Activated T-cell treated with anti-CD3 and anti-CD28 coated beads for 48 hours (primary cell): ENCODE data around the gene TRIO.

Source experiments
- DNase-seq: peaks from one replicate; pipeline ENCODE4 v3.0.0-alpha.2; 2020; ENCODE audit warnings: low read depth

TRIO gene

DNA sequence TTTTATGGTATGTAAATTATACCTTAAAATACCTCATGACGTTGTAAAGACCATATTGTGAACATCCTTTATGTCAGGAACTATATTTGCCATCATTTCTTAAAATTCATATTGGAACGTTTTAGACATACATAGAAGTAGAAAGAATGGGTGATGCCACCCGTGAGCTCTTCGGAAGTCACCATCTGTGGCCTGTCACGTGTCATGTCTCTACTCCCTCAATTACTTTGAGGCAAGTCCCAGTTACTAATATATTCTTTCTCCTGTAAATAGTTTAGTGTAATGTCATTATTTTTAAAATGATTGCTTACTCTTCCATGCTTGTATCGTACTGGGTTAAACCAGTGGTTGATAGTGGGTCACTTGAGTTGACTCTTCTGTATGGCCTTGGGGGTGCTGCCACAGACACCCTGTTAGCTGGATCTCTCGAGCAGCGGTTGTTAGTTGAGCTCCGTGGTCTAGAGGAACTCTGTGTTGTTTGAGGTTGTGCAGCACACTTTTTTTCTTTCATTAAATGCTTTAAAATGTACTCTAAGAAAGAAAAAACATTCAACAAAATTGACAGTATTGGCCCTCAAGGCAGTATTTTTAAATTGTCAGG lies 66.2 kb downstream of the TRIO start:
- DNase-seq = no peak

GRCh38 chr5:14209836-14210235 lies 66.7 kb downstream of the TRIO start:
- no peak for DNase-seq

GRCh38 chr5:14210729-14211128 lies 67.6 kb downstream of the TRIO start:
- no peak for DNase-seq

DNA sequence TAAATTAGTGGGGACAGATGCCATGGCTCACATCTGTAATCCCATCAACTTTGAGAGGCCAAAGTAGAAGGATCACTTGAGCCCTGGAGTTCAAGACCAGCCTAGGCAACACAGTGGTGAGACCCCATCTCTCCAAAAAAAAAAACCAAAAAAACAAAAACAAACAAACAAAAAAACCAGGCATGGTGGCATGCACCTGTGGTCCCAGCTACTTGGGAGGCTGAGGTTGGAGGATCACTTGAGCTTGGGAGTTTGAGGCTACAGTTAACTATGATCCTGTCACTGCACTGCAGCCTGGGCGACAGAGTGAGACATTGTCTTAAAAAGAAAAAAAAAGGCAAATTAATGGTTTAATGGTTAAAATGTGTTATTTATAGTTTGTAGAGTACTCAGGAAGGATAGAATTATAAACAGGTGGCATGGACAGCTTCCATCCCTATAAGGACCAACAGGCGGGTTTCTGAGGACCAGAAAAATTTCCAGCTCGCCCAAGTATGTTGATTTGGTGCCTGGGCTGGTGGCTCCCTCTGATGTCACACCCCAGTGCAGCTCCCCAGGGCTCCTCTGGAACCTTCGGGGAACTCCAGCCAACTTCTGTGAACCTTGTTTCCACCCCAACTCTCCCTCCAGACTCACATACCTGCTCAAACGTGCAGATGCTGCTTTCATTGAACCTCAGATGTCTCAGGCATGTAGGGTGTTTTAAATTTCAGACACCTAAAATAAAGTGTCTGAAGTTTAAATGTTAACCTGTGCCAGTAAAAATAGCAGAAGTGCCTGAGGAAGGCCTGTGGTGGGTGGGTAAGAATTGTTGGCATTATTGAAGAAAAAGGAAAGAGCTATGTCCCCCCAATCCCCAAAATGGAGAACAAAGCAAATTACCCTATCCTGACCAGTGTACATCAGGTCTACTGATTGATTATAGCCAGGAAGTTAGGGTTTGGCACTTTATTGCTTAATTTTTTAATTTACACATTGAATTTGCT lies 69.0 kb downstream of the TRIO start:
- DNase-seq = no peak

DNA sequence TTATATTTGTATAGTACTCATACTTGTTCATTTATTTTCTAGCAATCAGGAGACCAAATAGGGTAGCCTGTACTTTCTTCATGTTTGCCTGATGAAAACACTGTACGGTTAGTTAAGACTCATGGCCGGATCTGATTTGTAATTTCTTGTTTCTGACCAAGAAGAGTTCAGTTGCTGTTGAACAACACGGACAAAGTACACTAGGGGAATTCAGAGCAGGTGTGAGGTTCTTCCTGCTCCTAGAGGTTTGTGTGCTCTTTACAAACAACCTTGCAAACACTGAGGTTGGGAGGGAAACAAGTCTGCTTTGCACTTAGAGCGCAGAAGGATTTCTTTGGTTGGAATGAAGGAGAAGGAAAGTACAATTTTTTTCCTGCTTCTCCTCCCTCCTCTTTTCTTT lies 69.7 kb downstream of the TRIO start:
- DNase-seq = no peak

DNA sequence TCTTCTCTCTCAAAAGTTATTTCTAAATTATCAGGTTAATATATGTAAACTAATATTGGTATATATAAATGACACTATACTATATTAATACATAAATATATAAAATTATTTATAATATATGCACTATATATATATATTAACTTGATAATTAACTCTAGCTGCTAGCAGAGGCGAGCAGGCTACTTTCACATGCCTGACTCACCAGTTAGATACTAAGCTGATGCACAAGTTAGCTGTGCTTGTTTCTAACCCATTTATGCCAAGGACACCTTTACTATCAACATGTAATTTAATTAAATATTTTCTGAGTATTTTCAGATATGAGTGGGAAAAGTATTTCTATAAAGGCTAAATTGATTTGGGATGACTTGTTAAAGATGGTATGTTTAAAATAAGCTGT lies 70.1 kb downstream of the TRIO start:
- no peak for DNase-seq

GRCh38 chr5:14213813-14214585 lies 70.9 kb downstream of the TRIO start:
- DNase-seq = no peak

DNA sequence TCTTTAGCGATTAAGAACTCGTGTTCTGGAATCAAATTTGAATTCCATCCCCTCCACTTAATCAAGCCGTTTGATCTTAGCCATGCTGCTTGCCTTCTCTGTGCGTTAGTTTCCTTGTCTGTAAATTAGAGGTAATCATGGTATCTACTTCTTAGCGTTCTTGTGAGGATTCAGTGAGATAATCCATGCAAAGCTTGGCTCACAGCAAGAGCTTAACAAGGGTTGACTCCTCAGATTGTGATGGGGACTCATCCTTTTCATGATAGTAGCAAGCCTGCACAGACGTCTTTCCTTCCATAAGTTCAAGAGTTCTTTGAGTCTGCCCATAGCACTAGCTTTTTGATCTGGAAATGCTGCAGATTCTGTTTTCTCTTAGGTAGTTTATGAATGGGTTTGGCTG lies 72.8 kb downstream of the TRIO start:
- no peak for DNase-seq

- no peak for DNase-seq
Observed at GRCh38 chr5:14216372-14216771, 73.2 kb downstream of the TRIO start.

GRCh38 chr5:14216902-14217301 lies 73.8 kb downstream of the TRIO start:
- DNase-seq = no peak

- DNase-seq = no peak
Observed at GRCh38 chr5:14217587-14217986, 74.4 kb downstream of the TRIO start.

DNA sequence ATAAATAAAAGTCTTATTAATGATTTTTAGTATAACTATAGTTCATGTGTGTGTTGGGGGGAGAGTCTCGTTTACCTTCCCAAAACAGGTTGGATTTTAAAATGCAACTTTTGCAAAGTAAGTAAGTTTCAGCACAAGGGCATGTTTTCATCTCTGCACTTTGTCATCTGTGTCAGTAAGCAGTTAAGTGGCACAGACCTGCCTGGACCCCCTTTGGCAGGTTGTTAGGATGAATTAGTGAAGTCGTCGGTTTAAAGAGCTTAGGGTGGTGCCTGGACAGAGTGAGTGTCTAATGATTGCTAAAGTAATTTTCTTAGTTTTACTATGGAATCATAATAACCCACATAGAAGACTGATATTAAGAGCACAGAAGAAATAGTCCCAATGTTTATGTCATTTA lies 74.9 kb downstream of the TRIO start:
- DNase-seq = no peak

GRCh38 chr5:14218480-14218879 lies 75.3 kb downstream of the TRIO start:
- DNase-seq = no peak

DNA sequence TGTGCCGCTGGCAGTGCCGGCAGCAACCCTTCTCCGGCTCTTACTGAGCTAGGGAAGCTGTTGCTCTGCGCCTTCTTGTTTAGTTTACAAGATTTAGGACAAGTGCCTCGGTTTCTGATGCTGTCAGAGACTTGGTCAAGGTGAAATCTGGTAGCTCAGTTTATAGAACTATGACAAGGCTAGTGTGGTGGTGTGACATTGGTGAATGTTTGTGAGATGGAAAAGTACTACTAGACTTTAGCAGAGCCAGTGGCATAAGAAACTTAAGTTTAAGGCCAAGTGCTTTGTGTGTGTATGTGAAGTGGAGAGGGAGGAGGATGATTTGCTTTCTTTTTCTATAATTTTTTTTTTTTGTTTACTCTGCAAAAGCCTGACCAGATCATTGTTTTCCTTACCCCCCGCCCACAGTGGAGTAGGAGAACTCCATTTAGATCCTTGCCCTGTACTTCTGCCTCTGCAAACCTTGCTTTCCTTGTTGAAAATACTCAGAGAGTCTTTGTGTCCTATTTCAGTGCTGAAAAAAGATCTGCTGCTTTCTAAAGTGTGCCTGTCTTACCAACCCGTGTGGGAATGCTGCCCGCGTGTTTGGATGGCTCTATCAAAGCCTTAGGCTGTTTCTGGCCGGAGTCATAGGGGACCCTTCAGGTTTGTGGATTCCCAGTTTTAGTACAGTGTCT lies 75.9 kb downstream of the TRIO start:
- DNase-seq = no peak

DNA sequence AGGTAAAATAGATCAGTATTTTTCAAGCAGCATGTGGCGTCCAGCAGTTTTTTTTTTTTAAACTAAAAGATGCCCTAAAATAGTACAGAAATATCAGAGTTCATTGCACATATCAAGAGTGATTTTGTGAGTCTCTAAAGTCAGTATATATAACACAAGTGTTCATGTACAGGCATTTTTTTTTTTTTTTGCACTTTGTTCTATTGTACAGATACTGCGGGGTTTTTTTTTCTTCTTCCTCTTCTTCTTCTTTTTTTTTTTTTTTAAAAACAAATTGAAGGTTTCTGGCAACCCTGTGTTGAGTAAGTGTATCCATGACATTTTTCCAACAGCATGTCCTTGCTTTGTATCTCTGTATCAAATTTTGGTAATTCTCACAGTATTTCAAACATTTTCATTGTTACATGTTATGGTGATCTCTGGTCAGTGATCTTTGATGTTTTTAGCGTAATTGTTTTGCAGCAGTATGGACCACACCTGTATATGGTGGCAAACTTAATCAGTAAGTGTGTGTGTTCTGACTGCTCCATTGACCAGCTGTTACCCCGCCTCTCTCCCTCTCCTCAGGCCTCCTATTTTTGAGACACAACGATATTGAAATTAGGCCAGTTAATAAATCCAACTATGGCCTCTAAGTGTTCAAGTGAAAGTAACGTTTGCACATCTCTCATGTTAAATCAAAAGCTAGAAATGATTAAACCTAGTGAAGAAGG lies 76.8 kb downstream of the TRIO start:
- DNase-seq = no peak

GRCh38 chr5:14220642-14221041 lies 77.5 kb downstream of the TRIO start:
- DNase-seq = no peak

- DNase-seq = no peak
Observed at GRCh38 chr5:14221732-14222131, 78.6 kb downstream of the TRIO start.

GRCh38 chr5:14222206-14222605 lies 79.1 kb downstream of the TRIO start:
- no peak for DNase-seq

DNA sequence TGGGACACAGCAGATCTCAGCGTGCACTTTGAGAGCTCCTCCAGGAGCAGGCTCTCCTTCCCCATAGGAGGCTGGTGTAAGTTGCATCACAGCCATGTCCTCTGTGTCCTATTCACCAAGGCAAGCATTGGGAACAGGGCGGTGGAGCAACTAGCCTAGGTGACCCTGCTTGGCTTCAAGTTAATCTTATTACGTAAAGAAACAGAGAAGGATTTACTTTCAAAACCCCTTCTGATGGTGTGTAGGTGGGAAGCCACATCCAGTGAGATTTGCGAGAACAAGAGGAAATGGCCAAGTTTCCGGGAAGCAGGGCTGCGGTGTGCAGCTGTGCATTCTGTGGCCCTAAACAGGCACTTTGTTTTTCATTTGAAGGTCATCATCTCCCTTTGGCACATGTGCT lies 80.2 kb downstream of the TRIO start:
- DNase-seq = no peak

DNA sequence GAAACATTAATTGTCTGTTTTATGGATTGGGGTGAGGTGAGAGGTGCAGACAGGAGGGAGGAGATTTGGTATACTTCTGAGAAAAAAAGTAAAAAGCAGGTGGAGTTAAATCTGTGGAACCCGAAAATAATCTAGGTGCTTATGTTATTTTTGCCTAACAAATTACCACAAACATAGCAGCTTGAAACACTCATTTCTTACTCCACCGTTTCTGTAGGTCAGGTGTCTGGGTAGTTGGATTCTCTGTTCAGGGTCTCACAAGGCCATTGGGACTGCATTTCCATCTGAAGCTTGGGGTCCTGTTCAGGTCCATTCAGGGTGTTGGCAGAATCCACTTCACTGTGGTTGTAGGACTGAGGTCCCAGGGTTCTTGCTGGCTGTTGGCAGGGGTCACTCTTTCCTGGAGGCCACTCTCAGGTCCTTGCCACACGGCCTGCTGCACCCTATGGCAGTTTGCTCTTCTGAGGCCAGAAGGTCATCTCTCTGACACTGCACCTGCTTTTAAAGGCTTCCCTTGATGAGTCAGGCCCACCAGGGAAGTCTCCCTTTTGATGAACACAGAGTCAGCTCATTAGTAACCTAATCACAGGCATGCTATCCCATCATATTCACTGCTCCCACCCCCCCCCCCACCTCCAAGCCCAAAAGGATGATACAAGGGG lies 82.2 kb downstream of the TRIO start:
- DNase-seq = no peak

- DNase-seq = no peak
Observed at GRCh38 chr5:14226149-14226548, 83.0 kb downstream of the TRIO start.
